Fibroblast of lung (primary cell): Measurements from ENCODE around the gene PKP1.

Experiments
- EZH2 ChIP-seq: IDR thresholded peaks from 2 replicates; pipeline ENCODE4 v1.5.1; 2012; ENCODE audit warnings: low read length, control low read depth, mild to moderate bottlenecking; ENCODE audit errors: missing control alignments
- TF ChIP-seq, protein P1 (sequence below), 2 donors: IDR thresholded peaks in 1 of 2; conservative IDR thresholded peaks in 1 of 2; 1 replicate in 1 of 2; 2 replicates in 1 of 2; pipeline ENCODE4 v1.5.1; 2011 to 2012; ENCODE audit warnings: low read length in 2 of 2, control low read depth in 1 of 2, inconsistent platforms in 1 of 2, low read depth in 1 of 2, mild to moderate bottlenecking in 1 of 2

DNA sequence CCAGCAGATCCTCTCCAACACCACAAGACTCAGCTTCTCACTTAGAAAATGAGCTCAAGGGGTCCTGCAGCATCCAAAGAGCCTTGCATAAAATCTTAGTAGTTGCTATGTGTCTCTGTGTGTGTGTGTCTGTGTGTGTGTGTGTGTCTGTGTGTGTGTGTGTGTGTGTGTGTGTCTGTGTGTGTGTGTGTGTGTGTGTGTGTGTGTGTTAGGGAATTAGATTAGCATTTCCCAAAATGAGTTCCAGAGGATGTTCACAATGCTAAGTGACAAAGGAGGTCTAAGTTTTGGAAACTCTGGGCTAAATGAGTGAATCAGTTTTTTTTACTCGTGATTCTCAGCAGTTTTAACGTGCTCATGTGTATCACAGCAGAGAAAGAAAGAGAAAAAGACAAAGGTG, 63.7 kb downstream of the PKP1 start:
- TF ChIP-seq, protein P1, sequence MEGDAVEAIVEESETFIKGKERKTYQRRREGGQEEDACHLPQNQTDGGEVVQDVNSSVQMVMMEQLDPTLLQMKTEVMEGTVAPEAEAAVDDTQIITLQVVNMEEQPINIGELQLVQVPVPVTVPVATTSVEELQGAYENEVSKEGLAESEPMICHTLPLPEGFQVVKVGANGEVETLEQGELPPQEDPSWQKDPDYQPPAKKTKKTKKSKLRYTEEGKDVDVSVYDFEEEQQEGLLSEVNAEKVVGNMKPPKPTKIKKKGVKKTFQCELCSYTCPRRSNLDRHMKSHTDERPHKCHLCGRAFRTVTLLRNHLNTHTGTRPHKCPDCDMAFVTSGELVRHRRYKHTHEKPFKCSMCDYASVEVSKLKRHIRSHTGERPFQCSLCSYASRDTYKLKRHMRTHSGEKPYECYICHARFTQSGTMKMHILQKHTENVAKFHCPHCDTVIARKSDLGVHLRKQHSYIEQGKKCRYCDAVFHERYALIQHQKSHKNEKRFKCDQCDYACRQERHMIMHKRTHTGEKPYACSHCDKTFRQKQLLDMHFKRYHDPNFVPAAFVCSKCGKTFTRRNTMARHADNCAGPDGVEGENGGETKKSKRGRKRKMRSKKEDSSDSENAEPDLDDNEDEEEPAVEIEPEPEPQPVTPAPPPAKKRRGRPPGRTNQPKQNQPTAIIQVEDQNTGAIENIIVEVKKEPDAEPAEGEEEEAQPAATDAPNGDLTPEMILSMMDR (conservative IDR thresholded peaks at IDR 0.05 in 1 of 2, IDR thresholded peaks at IDR 0.05 in 1 of 2; ENCODE audit: low read depth in 1 of 2, low read length in 2 of 2), result no peak
- no peak for TF ChIP-seq EZH2
